Inferior parietal cortex (tissue), 1 donor: ENCODE results near the gene EIF2B2.
"Not testable (repeated sequence)": the region's sequence is repeated elsewhere in the genome, so short reads cannot be mapped to it uniquely, and the experiment has no call there.

ENCODE experiments used
- DNase-seq: peaks from one replicate; pipeline ENCODE4 v3.0.0-alpha.2; 2016; ENCODE audit errors: extremely low spot score

The EIF2B2 gene

DNA sequence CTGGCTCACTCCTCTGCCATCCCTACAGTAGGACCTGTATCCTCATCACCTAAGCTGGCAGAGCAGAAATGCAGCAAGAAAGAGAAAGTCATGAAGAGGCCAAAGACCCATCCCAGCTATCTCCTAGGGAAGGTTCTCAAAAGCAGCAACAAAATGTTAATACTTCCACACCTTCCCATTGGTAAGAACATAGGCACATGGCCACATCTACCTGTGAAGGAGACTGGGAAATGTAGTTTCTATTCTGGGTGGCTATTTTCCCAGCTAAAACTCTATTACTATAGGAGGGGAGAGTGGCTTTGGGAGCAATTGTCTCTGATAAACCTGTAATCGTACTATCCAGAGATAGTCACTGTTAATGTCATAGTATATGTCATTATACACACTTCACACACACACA, 13.7 kb upstream of the EIF2B2 start:
- no peak for DNase-seq

DNA sequence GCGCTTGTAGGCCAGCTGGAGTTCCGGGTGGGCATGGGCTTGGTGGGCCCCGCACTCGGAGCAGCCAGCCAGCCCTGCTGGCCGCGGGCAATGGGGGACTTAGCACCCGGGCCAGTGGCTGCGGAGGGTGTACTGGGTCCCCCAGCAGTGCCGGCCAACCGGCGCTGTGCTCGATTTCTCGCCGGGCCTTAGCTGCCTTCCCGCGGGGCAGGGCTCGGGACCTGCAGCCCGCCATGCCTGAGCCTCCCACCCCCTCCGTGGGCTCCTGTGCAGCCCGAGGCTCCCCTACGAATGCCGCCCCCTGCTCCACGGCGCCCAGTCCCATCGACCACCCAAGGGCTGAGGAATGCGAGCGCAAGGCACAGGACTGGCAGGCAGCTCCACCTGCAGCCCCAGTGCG, 8.5 kb upstream of the EIF2B2 start:
- DNase-seq, result not testable (repeated sequence)

DNA sequence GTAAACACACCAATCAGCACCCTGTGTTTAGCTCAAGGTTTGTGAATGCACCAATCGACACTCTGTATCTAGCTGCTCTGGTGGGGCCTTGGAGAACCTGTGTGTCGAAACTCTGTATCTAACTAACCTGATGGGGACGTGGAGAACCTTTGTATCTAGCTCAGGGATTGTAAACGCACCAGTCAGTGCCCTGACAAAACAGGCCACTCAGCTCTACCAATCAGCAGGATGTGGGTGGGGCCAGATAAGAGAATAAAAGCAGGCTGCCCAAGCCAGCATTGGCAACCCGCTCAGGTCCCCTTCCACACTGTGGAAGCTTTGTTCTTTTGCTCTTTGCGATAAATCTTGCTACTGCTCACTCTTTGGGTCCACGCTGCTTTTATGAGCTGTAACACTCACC, 6.9 kb upstream of the EIF2B2 start:
- DNase-seq, result not testable (repeated sequence)

DNA sequence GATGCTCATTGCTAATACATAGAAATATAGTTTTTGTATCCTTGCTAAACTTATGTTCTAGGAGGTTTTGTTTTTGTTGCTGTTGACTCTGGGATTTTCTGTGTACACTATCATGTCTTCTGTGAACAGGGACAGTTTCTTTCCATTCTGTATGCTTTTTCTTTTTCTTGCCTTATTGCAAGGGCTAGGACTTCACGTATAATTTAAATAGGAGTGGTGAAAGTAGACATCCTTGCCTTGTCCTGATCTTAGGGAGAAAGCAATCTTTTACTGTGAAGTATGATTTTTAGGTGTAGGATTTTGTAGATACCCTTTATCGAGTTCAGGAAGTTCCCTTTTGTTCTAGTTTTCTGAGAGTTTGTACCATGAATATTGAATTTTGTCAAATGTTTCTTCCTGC, 1.5 kb upstream of the EIF2B2 start:
- no peak for DNase-seq

DNA sequence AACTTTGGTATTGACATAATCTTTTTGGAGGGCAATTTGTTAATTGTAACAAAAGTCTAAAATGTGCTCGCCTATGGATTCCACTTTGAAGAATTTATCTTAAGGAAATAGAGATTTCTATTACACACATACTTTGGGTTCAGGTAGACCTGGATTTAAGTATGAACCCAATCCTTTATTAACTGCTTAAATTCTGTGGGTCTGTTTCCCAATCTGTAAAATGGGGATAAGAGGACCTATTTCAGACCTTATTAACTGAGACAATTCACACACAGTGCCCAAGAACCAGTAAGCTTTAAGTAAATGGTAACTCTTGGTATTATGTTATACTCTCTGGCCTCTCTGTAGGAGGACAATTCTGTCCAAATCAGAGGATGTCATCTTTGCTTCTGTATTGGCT, 822 bp upstream of the EIF2B2 start:
- no peak for DNase-seq

DNA sequence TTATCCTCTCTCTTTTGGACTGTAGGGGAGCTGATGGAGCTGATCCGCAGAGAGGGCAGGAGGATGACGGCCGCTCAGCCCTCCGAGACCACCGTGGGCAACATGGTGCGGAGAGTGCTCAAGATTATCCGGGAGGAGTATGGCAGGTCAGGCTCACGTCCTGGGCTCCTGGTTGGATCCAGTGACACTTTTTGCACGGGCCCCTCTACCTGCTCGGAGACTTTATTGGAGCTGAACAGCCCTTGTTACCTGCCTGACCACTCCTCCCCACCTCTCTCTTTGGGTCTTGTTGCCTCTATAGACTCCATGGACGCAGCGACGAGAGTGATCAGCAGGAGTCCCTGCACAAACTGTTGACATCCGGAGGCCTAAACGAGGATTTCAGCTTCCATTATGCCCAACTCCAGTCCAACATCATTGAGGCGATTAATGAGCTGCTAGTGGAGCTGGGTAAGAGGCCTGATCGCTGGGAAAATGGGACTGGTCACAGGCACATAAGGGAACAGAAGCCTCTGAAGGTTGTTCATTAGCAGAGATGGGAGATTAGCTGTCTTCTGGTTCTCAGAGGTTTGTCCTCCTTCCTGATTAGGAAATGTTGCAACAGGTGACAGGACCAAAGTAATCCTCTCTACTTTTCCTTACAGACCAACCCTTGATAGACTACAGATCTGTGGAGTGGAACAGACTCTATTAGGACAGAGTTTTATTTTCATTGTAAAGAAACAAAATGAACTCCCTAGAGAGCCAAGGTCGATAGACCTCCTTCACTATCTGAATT, 718 bp downstream of the EIF2B2 start:
- DNase-seq, result no peak

DNA sequence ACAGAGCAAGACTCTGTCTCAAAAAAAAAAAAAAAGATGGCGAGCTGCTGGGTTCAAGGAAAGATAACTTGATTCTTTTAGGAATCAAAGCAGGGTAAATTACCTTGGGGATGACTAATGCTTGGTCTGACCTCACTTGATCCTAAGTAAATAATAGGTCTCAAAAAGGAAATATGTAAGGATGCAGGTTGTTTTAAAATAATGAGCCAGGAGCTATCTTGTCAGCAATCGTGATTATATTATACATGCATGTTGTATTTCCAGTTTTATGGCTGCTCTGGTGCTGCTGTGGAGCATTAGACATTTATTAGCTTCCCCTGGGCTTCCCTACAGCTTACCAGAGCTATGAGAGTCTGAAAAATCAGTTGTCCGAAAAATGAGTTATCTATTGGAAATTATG, 2.6 kb downstream of the EIF2B2 start:
- no peak for DNase-seq

DNA sequence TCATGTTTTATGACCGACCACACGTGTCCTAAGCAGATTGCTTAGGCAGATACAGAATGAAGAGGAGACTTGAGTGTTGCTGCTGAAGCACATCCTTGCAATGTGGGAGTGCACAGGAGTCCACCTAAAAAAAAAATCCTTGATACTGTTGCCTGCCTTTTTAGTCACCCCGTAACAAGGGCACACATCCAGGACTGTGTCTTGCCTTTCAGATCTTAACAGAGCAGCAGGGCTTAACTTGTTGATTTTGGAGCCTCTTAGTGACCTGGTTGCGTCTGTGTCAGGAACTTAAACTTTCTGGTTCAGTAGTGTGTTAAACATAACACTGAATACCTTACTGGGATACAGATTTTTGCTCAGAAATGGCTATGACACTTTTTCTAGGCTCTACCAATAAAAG, 6.5 kb downstream of the EIF2B2 start:
- no peak for DNase-seq

DNA sequence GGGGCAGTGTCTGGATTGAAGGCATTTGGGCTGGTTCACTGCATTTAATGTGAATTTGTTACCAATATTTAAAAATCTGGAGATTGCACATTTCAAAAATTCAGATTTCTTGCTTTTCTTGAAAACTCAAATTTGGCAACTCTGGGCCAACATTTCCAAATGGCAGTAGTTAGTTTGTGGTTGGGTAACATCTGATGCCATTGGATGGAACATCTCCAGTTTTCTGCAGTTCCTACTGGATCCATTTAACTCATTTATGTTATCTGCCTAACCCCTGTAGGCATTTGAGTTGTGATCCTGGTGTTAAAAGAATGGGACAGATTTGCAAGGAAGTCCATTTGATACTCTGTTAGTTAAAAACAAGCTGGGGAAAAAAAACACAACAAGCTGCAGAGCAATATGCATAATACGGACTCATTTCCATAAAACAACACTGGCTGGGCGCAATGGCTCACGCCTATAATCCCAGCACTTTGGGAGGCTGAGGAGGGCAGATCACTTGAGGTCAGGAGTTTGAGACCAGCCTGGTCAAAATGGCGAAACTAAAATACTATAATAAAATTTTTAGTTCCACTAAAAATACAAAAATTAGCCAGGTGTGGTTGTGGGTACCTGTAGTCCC, 7.9 kb downstream of the EIF2B2 start:
- no peak for DNase-seq

DNA sequence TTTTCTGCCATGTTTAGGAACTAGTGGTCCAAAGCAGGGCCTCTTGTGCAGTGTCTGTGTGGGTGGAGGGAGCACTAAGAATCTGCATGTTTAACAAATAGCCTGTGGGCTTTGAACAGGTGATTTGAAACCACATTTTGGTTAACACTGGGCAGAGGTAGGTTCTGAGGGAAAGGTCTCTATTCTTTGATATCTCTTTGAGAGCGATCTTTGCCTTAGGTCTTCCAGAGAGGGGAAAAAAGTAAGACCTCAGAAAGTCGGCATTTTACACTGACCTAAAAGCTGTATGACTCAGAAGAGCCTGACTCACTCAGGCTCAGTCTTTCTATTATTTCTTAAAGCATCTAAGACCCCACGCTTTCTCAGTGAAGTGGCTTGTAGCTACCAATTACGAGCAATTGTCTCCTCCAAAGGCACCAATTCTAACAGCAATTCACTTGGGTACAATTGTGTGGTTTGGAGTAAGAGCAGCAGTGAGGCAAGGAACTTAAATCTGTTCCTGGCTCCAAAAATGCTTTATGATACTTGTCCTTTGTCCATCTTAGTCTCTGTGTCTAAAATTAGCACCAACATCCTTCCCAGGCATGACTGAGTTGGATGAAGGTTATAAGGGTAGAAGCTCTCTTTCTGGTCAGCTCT, 8.8 kb downstream of the EIF2B2 start:
- no peak for DNase-seq

DNA sequence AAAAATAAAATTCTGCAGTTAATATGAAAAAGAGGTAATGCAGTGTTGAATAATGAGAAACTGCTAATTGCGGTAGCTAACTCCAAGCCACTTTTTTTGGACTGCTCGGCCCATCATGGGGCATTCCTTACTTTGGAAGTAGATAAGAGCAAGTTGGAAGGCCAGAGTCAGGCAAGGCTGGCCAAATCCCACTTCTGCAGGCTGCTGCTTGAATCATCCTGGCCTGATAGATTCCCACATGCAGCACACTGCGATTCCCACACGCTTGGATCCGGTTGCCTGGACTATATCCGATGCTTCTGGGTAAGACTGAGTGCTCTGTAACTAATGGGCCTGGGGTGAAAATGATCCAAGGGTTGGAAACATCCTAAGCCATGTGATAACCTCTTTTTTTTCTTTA, 10.6 kb downstream of the EIF2B2 start:
- DNase-seq, result no peak

DNA sequence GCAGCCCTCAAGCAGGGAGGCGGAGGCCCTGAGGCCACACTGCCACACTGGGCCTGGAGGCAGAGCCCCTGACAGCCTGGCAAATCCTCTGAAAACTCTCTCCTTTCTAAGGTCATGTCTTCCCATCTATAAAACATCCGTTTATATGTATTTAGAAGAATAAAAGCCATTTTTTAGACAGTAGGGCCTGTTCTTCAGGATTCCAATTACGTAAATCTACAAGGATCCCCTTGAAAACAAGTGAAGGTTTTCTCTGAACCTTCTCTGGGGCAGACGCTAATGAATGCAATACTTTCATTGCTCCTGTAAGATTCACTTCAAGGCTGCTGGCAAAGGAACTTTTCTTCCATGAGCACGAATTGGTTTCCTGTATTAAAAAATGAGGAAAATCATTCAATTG, 12.8 kb downstream of the EIF2B2 start:
- DNase-seq, result no peak

DNA sequence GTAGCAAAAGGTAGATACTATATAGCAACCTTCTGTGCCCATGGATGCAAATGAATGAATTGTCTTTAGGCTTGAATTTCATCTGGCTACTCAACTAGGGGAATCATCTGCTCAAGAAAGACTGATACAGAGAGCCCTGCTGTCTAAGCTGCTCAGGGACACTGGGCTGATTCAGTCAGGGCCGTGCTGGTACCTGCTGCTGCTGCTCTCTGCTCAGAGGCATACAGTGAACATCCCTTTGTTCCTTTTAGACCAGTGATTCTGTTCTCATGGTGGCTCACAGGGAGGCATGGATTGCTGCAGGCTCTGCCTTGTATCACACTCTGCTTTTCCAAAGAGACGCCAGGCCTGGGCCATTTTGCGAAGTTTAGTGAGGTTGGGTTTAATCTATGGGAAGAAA, 14.1 kb downstream of the EIF2B2 start:
- no peak for DNase-seq

DNA sequence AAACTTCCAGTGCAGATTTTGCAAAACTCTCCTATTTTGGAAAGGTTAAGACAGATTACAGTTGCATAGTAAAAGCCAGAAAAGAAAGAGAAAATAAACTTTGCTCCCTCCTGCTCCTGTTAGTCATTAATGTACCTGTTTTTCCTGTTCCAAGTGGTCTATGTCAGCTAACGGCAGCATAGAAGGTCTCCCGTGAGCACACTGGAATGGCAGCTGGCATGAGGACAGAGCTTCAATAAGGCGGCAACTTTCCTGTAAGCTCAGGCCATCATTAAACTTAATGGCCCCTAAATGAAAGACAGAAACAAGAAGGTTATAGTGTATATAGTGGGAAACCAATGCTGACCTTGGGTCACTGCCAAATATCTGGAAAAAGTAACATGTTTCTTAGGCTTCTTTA, 16.0 kb downstream of the EIF2B2 start:
- DNase-seq, result no peak

DNA sequence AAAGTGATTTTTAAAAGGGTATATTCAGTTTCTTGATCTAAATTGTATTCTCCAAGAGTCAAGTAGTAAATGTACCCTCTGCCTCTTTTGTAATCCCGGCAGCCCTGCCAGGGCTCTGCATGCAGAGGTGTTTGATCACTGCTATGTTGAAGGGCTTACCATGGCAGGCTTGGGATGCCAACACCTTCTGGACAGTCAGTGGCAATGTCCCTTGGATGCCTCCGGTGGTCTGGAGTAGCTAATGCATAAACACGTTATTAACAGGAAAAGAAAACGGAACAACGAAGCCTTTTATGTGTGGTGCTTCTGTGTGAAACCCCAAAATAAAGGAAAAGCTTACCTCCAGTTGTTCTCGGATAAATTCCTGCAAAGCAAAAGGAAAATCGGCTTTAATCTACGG, 19.9 kb downstream of the EIF2B2 start:
- DNase-seq, result no peak

DNA sequence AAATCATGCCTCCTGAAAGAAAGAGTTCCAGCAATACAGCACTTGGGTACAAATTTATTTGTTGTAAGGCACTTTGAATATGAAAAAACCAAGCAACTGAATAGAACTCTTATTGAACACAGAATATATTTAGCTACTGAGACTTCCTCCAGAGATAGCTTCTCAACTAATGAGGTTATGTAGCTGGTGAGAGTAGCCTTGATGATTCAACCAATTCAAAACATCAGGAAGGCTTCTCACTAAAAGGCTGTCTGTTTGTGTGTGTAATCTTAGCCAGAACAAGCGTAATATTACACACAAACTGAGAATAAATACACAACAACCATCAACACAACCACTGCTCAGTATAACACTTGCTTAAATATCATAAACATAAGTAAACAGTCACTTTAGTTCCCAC, 20.4 kb downstream of the EIF2B2 start:
- no peak for DNase-seq

DNA sequence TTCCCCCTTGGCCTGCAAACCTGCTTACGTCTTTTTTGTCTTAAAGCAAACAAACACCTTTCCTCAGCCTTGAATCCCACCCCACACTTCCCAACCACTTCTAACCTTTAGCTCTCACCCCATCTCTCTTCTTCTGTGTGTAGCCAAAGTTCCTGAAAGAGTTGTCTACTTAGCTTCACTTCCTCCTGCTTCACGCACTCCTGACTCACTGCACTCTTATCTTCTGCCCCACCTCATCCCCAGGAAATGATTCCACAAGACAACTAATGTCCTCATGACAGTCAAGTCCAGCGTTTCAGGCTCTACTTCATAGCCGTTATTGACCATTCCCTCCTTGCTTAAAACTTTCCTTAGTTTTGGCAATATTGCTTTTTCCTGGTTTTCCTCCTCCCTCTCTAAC, 22.4 kb downstream of the EIF2B2 start:
- no peak for DNase-seq

DNA sequence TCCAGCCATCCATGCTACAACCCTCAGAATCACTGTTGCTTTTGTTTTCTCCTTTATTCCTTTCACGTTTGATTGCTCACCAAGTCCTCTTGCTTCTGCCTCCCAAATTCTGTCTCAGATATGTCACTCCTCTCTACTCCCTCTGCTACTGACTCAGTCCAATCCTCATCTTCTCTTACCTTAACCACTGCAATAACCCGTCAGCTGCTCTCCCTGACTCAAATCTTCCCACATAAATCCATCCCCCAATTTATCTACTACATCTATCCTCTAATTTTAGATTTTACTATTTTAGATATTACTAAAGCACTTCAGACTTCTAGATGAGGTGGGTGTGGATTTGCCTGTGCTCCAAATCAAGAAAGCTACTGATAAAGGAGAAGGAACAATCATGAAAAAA, 23.2 kb downstream of the EIF2B2 start:
- DNase-seq, result no peak

DNA sequence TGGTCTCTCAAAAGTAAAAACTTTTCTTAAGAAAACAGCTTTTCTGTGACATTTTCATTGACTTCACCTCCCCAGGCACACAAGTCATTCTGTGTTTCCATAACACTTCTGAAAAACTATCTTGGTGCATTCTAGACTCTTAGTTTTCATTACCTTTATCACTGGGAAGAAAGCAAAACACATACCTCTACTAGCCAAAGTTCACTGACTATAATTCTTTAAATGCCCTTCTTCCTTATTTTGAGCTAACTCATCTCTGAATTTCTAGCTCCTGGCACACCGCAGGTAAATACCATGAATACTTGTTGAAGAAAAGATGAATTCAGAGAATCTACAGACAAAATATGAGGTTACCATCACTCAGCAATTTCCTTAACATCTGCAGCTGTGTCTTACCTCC, 27.4 kb downstream of the EIF2B2 start:
- DNase-seq, result no peak

DNA sequence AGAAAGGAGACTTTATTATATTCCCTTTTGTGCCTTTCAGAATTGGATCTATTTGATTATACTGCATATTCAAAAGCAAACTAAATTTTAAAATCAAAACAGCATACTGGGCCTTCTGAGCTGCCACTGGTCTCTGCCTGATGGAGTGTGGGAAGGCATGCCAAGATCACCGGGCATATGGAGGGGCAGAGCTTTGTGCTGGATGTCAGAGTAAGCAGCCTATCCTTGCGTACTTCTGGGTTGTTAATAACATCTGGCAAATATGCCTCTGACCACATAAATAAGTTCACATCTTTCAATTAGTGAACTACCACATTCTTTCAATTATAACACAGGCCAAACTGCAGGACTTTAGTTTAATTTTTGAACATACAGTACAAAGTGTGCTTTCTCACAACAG, 30.2 kb downstream of the EIF2B2 start:
- no peak for DNase-seq

DNA sequence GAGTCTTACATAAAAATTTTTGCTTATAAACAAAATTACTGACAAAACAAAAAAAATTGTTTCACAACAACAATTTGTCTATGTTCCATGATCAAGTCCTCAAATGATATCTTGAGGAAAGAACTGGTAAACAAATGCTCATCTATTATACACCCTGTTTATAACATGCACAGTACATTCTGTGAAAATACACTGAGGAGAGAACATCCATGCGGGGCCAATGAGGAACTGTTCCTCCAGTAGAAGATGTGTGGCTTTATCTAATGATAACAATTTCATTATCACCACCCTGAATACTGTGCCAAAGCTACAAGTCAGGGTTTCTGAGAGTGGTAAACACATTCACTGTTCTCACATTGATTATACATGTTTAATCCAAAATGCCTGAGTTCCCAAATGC, 37.8 kb downstream of the EIF2B2 start:
- no peak for DNase-seq

DNA sequence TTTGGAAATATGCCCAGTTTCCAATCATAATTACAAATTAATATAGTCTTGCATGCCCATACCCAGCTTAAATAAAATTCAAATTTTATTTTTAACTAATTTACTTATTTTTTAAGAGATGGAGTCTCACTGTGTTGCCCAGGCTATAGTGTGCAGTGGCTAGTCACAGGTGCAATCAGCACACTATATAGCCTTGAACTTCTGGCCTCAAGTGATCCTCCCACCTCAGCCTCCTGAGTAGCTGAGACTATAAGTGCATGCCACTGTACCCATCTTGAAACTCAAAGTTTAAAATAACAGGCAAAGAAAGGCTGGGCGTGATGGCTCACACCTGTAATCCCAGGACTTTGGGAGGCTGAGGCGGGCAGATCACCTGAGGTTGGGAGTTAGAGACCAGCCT, 38.2 kb downstream of the EIF2B2 start:
- no peak for DNase-seq

DNA sequence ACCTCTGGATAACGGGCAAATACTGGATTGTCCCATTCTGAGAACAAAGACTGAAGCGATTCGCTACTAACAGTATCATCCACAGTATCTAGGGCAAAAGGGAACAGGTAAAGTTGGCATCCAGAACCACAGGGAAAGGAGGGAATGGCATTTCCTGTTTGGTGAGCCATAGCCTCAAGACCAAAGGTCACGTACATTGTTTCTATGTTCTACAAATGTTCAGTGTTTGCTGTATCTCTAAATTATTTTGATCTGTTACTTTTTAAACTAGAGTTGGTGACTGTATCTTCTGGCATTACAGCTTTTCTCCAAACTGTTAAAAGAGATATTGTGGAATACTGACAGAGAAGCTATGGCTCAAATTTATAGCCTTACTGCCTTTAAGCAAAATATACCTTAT, 38.9 kb downstream of the EIF2B2 start:
- no peak for DNase-seq
